Endodermal cell (in vitro differentiated cells): ENCODE data around the gene OR52B6. TPM values are rescaled to one million over a fixed set of nuclear protein-coding genes. Genes with fewer than 3 reads are reported as not detected.

ENCODE experiments used
- DNase-seq: peaks from one replicate; pipeline ENCODE4 v3.0.0-alpha.2; 2017
- H3K27ac ChIP-seq: 2 replicates; pipeline ENCODE4 v1.5.1; 2013; ENCODE audit warnings: mild to moderate bottlenecking, low read depth, low read length, moderate library complexity
- H3K27me3 ChIP-seq: 2 replicates; pipeline ENCODE4 v1.6.1; 2013; ENCODE audit warnings: mild to moderate bottlenecking, low read length, moderate library complexity; ENCODE audit not compliant: insufficient read depth, control insufficient read depth, poor library complexity, severe bottlenecking
- H3K36me3 ChIP-seq: 2 replicates; pipeline ENCODE4 v1.7.0; 2013; ENCODE audit warnings: mild to moderate bottlenecking, low read length, moderate library complexity; ENCODE audit not compliant: control insufficient read depth, insufficient read depth
- H3K4me1 ChIP-seq: one replicate; pipeline ENCODE4 v1.7.0; 2013; ENCODE audit warnings: low read length; ENCODE audit not compliant: control insufficient read depth, insufficient read depth
- H3K4me3 ChIP-seq: 2 replicates; pipeline ENCODE4 v1.5.1; 2013; ENCODE audit warnings: mild to moderate bottlenecking, low read length, moderate library complexity
- H3K9ac ChIP-seq: 2 replicates; pipeline ENCODE4 v1.6.1; 2013; ENCODE audit warnings: mild to moderate bottlenecking, low read length, moderate library complexity; ENCODE audit not compliant: poor library complexity, severe bottlenecking; ENCODE audit errors: extremely low read depth
- H3K9me3 ChIP-seq: 2 replicates; pipeline ENCODE4 v1.6.1; 2013; ENCODE audit warnings: mild to moderate bottlenecking, low read length, moderate library complexity; ENCODE audit not compliant: control insufficient read depth
- H3K27ac Mint-ChIP-seq: 2 replicates; pipeline ENCODE4 v1.8.0; 2020; ENCODE audit warnings: mixed read lengths
- H3K27me3 Mint-ChIP-seq: 2 replicates; pipeline ENCODE4 v1.8.0; 2021; ENCODE audit warnings: mild to moderate bottlenecking, mixed read lengths; ENCODE audit not compliant: insufficient read depth
- H3K36me3 Mint-ChIP-seq: 2 replicates; pipeline ENCODE4 v1.8.0; 2020; ENCODE audit warnings: low read depth, mixed read lengths
- H3K4me1 Mint-ChIP-seq: 2 replicates; pipeline ENCODE4 v1.8.0; 2020; ENCODE audit warnings: mixed read lengths
- H3K4me3 Mint-ChIP-seq: 2 replicates; pipeline ENCODE4 v1.8.0; 2020; ENCODE audit warnings: mild to moderate bottlenecking, moderate library complexity, mixed read lengths
- H3K9me3 Mint-ChIP-seq: 2 replicates; pipeline ENCODE4 v1.8.0; 2020; ENCODE audit warnings: mild to moderate bottlenecking, mixed read lengths
- WGBS, 2 experiments: methylation state at CpG; one replicate each; pipeline versions ENCODE4 v1.1.5 to v1.1.7; 2013; ENCODE audit warnings: missing lambda C conversion rate in 2 of 2, mixed read lengths in 1 of 2; ENCODE audit not compliant: insufficient coverage in 1 of 2, insufficient read length in 1 of 2; 5-methylcytosine and 5-hydroxymethylcytosine counted together
- total RNA-seq, 2 donors: library from RNA; stranded (reverse); fragmentation: NEBNext Ultra II Directional in 1 of 2; extraction: Animal tissue kit (Norgen Biotek cat#: 25700) in 1 of 2; gene quantifications; 2 replicates in 1 of 2; 3 replicates in 1 of 2; pipeline ENCODE4 v1.2.1, GENCODE V29; 2021
- TF ChIP-seq, protein P1 (sequence below): fragments of 200-600 bp; sonication (generic); conservative IDR thresholded peaks from 2 replicates; pipeline ENCODE4 v1.5.0; 2021; ENCODE audit warnings: antibody characterized with exemption, mild to moderate bottlenecking

OR52B6 gene
- total RNA-seq, 2 donors from 2014 or later, result not detected

- 85 to 96% methylated on average over 3 to 5 of the region's 5 CpGs for WGBS, 2 experiments
- H3K27me3 ChIP-seq, result no peaks in the 10 kb centered on the region
- Mint-ChIP-seq H3K27me3 (no peaks in the 10 kb centered on the region), H3K4me3 (no peak overlapping the region), H3K9me3 (no peaks in the 10 kb centered on the region), H3K36me3 (no peaks in the 10 kb centered on the region), H3K4me1 (peaks cover 23% of the 10 kb centered on the region), H3K27ac (no peak overlapping the region)
- no peaks in the 10 kb centered on the region for H3K36me3 ChIP-seq
- TF ChIP-seq, protein P1, sequence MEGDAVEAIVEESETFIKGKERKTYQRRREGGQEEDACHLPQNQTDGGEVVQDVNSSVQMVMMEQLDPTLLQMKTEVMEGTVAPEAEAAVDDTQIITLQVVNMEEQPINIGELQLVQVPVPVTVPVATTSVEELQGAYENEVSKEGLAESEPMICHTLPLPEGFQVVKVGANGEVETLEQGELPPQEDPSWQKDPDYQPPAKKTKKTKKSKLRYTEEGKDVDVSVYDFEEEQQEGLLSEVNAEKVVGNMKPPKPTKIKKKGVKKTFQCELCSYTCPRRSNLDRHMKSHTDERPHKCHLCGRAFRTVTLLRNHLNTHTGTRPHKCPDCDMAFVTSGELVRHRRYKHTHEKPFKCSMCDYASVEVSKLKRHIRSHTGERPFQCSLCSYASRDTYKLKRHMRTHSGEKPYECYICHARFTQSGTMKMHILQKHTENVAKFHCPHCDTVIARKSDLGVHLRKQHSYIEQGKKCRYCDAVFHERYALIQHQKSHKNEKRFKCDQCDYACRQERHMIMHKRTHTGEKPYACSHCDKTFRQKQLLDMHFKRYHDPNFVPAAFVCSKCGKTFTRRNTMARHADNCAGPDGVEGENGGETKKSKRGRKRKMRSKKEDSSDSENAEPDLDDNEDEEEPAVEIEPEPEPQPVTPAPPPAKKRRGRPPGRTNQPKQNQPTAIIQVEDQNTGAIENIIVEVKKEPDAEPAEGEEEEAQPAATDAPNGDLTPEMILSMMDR, result no peak
- H3K9me3 ChIP-seq, result no peaks in the 10 kb centered on the region
- peaks cover 3% of the 10 kb centered on the region for H3K4me1 ChIP-seq
- no peak overlapping the region for H3K27ac ChIP-seq
- DNase-seq, result no peak
- no peak overlapping the region for H3K4me3 ChIP-seq
- H3K9ac ChIP-seq, result no peak overlapping the region
Measured at GRCh38 chr11:5626196-5626595, 45.5 kb downstream of the OR52B6 start.

DNA sequence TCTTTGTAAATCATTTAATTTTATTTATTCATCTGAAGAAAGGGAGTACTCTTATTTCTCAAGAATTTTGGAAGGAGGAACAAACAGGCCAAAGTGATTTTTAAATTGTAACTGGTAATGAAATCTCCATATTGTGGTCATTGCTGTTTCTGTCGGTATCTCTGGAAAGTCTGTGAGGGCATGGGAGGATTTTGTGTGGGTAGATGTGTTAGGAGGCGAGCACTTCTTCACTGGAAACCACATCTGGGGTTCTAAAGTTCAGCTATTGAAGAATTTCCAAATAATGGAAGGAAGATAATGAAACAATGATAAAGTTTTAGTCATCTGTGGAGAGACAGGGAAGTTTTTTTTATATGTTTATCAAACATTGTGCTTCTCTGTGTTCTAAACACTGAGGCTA, 50.7 kb downstream of the OR52B6 start:
- Histone ChIP-seq H3K4me3 (no peak overlapping the region), H3K4me1 (peaks cover 6% of the 10 kb centered on the region), H3K9me3 (no peaks in the 10 kb centered on the region), H3K9ac (no peak overlapping the region), H3K27ac (no peak overlapping the region), H3K27me3 (no peaks in the 10 kb centered on the region), H3K36me3 (no peaks in the 10 kb centered on the region)
- no peak overlapping the region for H3K4me3 Mint-ChIP-seq
- H3K9me3 Mint-ChIP-seq, result no peaks in the 10 kb centered on the region
- peaks cover 11% of the 10 kb centered on the region for H3K4me1 Mint-ChIP-seq
- WGBS, 2 experiments, result 94 to 100% methylated on average over 2 of the region's 2 CpGs
- TF ChIP-seq, protein P1, result no peak
- H3K36me3 Mint-ChIP-seq, result peaks cover 2% of the 10 kb centered on the region
- H3K27ac Mint-ChIP-seq, result no peak overlapping the region
- DNase-seq, result no peak
- no peaks in the 10 kb centered on the region for H3K27me3 Mint-ChIP-seq

Other genes starting within 250 kb of the OR52B6 start
- 1 to 10 TPM in 1 of 2 donors, under 1 TPM in 1; 0.93 to 1.8 TPM for gene OR51B5, start 237.4 kb upstream of the OR52B6 start, total RNA-seq
- gene OR51B6, start 229.4 kb upstream of the OR52B6 start, total RNA-seq, result under 1 TPM in 1 of 2 donors, not detected in 1; 0.29 TPM
- gene OR51M1, start 197.1 kb upstream of the OR52B6 start, total RNA-seq, result 1 to 10 TPM in 1 of 2 donors, under 1 TPM in 1; 0.55 to 1.1 TPM
- 1 to 10 TPM in 1 of 2 donors, under 1 TPM in 1; 0.24 to 1.6 TPM for gene OR51Q1, start 158.8 kb upstream of the OR52B6 start, total RNA-seq
- not detected for gene OR51I1, start 139.4 kb upstream of the OR52B6 start, total RNA-seq
- not detected for gene OR51I2, start 131.6 kb upstream of the OR52B6 start, total RNA-seq
- not detected for gene OR52D1, start 92.2 kb upstream of the OR52B6 start, total RNA-seq
- gene UBQLN3, start 70.9 kb upstream of the OR52B6 start, total RNA-seq, result under 1 TPM in 1 of 2 donors, not detected in 1; 0.24 TPM
- gene UBQLNL, start 64.2 kb upstream of the OR52B6 start, total RNA-seq, result under 1 TPM; 0.20 to 0.26 TPM
- gene OR52H1, start 32.3 kb upstream of the OR52B6 start, total RNA-seq, result not detected
- gene TRIM6, start 15.8 kb downstream of the OR52B6 start, total RNA-seq, result 10 to 100 TPM; 17.4 to 26.1 TPM
- gene TRIM34, start 44.1 kb downstream of the OR52B6 start, total RNA-seq, result 1 to 10 TPM in 1 of 2 donors, under 1 TPM in 1; 0.68 to 1.2 TPM
- gene TRIM5, start 104.2 kb downstream of the OR52B6 start, total RNA-seq, result 10 to 100 TPM; 16.0 to 21.4 TPM
- 1 to 10 TPM; 1.1 to 3.1 TPM for gene TRIM22, start 108.9 kb downstream of the OR52B6 start, total RNA-seq
- not detected for gene OR56B1, start 155.6 kb downstream of the OR52B6 start, total RNA-seq
- not detected for gene OR52N4, start 173.4 kb downstream of the OR52B6 start, total RNA-seq
- not detected for gene OR52N5, start 202.5 kb downstream of the OR52B6 start, total RNA-seq
- gene OR52N1, start 210.4 kb downstream of the OR52B6 start, total RNA-seq, result not detected
- not detected for gene OR52N2, start 228.0 kb downstream of the OR52B6 start, total RNA-seq